Right lobe of liver (tissue), 6 donors: ENCODE data around the gene MRRF. TPM values are rescaled to one million over a fixed set of nuclear protein-coding genes. Genes with fewer than 3 reads are reported as not detected.

Experiments
- ATAC-seq, 4 donors: fragments of 200-7000 bp; cut with Tn5 transposase; one replicate each; pipeline ENCODE4 v1.9.1; 2020; ENCODE audit warnings: mild to moderate bottlenecking in 4 of 4, moderate library complexity in 4 of 4
- DNase-seq, 3 donors: peaks; one replicate each; pipeline ENCODE4 v3.0.0-alpha.2; 2020
- H3K27ac ChIP-seq, 3 donors: fragments of 200-600 bp; one replicate each; pipeline ENCODE4 v1.8.0; 2022
- H3K27me3 ChIP-seq, 2 donors: fragments of 200-600 bp; one replicate each; pipeline ENCODE4 v1.8.0; 2022
- H3K36me3 ChIP-seq, 4 donors: fragments of 200-600 bp; sonication (generic) in 1 of 4; one replicate each; pipeline versions ENCODE4 v1.5.1 to v1.8.0; 2017 to 2022; ENCODE audit warnings: control low read depth in 1 of 4
- H3K4me1 ChIP-seq, 4 donors: fragments of 200-600 bp; sonication (generic) in 1 of 4; one replicate each; pipeline versions ENCODE4 v1.5.1 to v1.8.0; 2017 to 2022; ENCODE audit warnings: control low read depth in 1 of 4
- H3K4me3 ChIP-seq, 3 donors: fragments of 200-600 bp; one replicate each; pipeline ENCODE4 v1.8.0; 2022
- H3K9me3 ChIP-seq, 4 donors: fragments of 200-600 bp; sonication (generic) in 1 of 4; one replicate each; pipeline versions ENCODE4 v1.5.1 to v1.8.0; 2017 to 2022; ENCODE audit warnings: control low read depth in 1 of 4
- CTCF ChIP-seq, 4 donors: fragments of 200-600 bp in 3 of 4; fragments of 450-650 bp in 1 of 4; IDR thresholded peaks; one replicate each; pipeline versions ENCODE4 v1.5.1 to v1.8.0; 2016 to 2022; ENCODE audit warnings: antibody characterized with exemption in 4 of 4, mild to moderate bottlenecking in 2 of 4
- POLR2A ChIP-seq: fragments of 450-650 bp; IDR thresholded peaks from one replicate; pipeline ENCODE4 v1.6.1; 2017; ENCODE audit warnings: antibody characterized with exemption, mild to moderate bottlenecking
- WGBS: methylation state at CpG from one replicate; pipeline ENCODE4 v1.1.6; 2018; ENCODE audit warnings: low coverage, low lambda C conversion rate; ENCODE audit not compliant: insufficient coverage; ENCODE audit errors: missing lambda C conversion rate; 5-methylcytosine and 5-hydroxymethylcytosine counted together
- intact Hi-C, 2 donors: fragments of 100-400 bp; cut with DNase I; formaldehyde crosslinking; loops; one replicate each; pipeline versions ENCODE4 v1.11.2 to v1.14.1; 2022
- total RNA-seq, 6 experiments: library from RNA; depleted of rRNA in 2 of 6; stranded (reverse); fragments of >200 nt in 2 of 6; fragmentation: NEBNext Ultra II Directional in 3 of 6; extraction: Animal tissue kit (Norgen Biotek cat#: 25700) in 3 of 6; gene quantifications; one replicate each; pipeline versions ENCODE4 v1.1.0 to v1.2.4, GENCODE V29; 2016 to 2023
- donor health status: DM: no; HTN: yes; CAD: no.
- donor health status: DM: no; HTN: no; CAD: no.
- donor health status: DM: no; HTN: no; CAD: no.
- donor health status: DM: no; HTN: yes; CAD: no.
- donor health status: DM: no; HTN: yes; CAD: no.

The MRRF gene
- total RNA-seq, 6 experiments from 2014 or later: 17.4 to 34.0 (median 22.6) TPM

- peaks cover 14 to 51% of the 10 kb centered on the region in 2 donors for H3K27me3 ChIP-seq
- DNase-seq: no peak
- intact Hi-C loops: no loop called here
- no peak overlapping the region for H3K27ac ChIP-seq
- 29% methylated on average over 4 of the region's 4 CpGs for WGBS
- ATAC-seq: peak in 1 of 4 donors; percentile 44
- no peaks in the 10 kb centered on the region for H3K36me3 ChIP-seq
- H3K9me3 ChIP-seq: no peaks in the 10 kb centered on the region
- peaks cover 0 to 12% (median 0%) of the 10 kb centered on the region in 4 donors for H3K4me1 ChIP-seq
- no peak overlapping the region for H3K4me3 ChIP-seq
- TF ChIP-seq POLR2A: no peak
- TF ChIP-seq CTCF (IDR thresholded peaks at IDR 0.05): no peak
Observed at GRCh38 chr9:122217640-122218039, 47.0 kb upstream of the MRRF start.

GRCh38 chr9:122218071-122218934, 46.4 kb upstream of the MRRF start:
- Histone ChIP-seq H3K27ac (no peak overlapping the region), H3K4me3 (no peak overlapping the region), H3K4me1 (peaks cover 0 to 12% (median 0%) of the 10 kb centered on the region in 4 donors), H3K27me3 (peaks cover 14 to 55% of the 10 kb centered on the region in 2 donors), H3K36me3 (no peaks in the 10 kb centered on the region), H3K9me3 (no peaks in the 10 kb centered on the region)
- ATAC-seq (no peak), DNase-seq (no peak)
- intact Hi-C loops: no loop called here
- TF ChIP-seq POLR2A: no peak
- TF ChIP-seq CTCF (IDR thresholded peaks at IDR 0.05): no peak
- 26% methylated on average over 11 of the region's 11 CpGs for WGBS

GRCh38 chr9:122218935-122219855, 45.5 kb upstream of the MRRF start:
- Histone ChIP-seq H3K27ac (no peak overlapping the region), H3K9me3 (no peaks in the 10 kb centered on the region), H3K4me3 (no peak overlapping the region), H3K36me3 (no peaks in the 10 kb centered on the region), H3K27me3 (peaks cover 14 to 50% of the 10 kb centered on the region in 2 donors), H3K4me1 (peaks cover 0 to 12% (median 0%) of the 10 kb centered on the region in 4 donors)
- TF ChIP-seq POLR2A (no peak), CTCF (IDR thresholded peaks at IDR 0.05) (no peak)
- ATAC-seq (peak in 2 of 4 donors; percentile 17 to 25), DNase-seq (no peak)
- intact Hi-C loops: no loop called here
- 2% methylated on average over 19 of the region's 59 CpGs for WGBS

GRCh38 chr9:122219856-122220672, 44.6 kb upstream of the MRRF start:
- Histone ChIP-seq H3K27me3 (peaks cover 14 to 45% of the 10 kb centered on the region in 2 donors), H3K27ac (no peak overlapping the region), H3K4me3 (no peak overlapping the region), H3K9me3 (no peaks in the 10 kb centered on the region), H3K36me3 (no peaks in the 10 kb centered on the region), H3K4me1 (peaks cover 0 to 12% (median 0%) of the 10 kb centered on the region in 4 donors)
- WGBS: 22% methylated on average over 19 of the region's 57 CpGs
- TF ChIP-seq POLR2A (no peak), CTCF (IDR thresholded peaks at IDR 0.05) (no peak)
- intact Hi-C loops: no loop called here
- DNase-seq (no peak), ATAC-seq (peak in 2 of 4 donors; percentile 9 to 22)
